A673 (cell line): ENCODE results near the gene MLC1. TPM values are rescaled to one million over a fixed set of nuclear protein-coding genes. Genes with fewer than 3 reads are reported as not detected.

Experiments used
- BruUV-seq: library from RNA; stranded (reverse); fragments of 400-500 nt; replicated peaks from 2 replicates; lab custom pipeline; 2021; lab: Mats Ljungman, UMichigan
- CTCF ChIA-PET: fragments of 300-600 bp; sonication (Branson Sonifier 250); formaldehyde crosslinking; loops from one replicate; lab custom pipeline; 2022; ENCODE audit warnings: antibody characterized with exemption; lab: Charles Lee
- POLR2A ChIA-PET: fragments of 300-600 bp; sonication (Branson Sonifier 250); formaldehyde crosslinking; loops from one replicate; lab custom pipeline; 2022; ENCODE audit warnings: antibody characterized with exemption; ENCODE audit not compliant: low non-redundant PET; lab: Charles Lee
- DNase-seq: peaks from one replicate; pipeline ENCODE4 v3.0.0-alpha.2; 2015; ENCODE audit warnings: low spot score
- H3K27ac ChIP-seq: fragments of 200-600 bp; sonication (generic); 2 replicates; pipeline ENCODE4 v1.5.1; 2016; ENCODE audit warnings: mixed run types, low read depth, mild to moderate bottlenecking, mixed read lengths, antibody characterized with exemption, low read length; ENCODE audit not compliant: poor library complexity, severe bottlenecking
- H3K27me3 ChIP-seq: fragments of 200-600 bp; sonication (generic); replicated peaks from 2 replicates; pipeline ENCODE4 v1.6.1; 2017; ENCODE audit warnings: mixed run types, low read depth, mild to moderate bottlenecking, mixed read lengths, antibody characterized with exemption, low read length; ENCODE audit not compliant: insufficient read depth, poor library complexity
- H3K36me3 ChIP-seq: fragments of 200-600 bp; sonication (generic); 2 replicates; pipeline ENCODE4 v1.6.1; 2016; ENCODE audit warnings: mixed run types, mild to moderate bottlenecking, mixed read lengths, antibody characterized with exemption, low read length; ENCODE audit not compliant: insufficient read depth, poor library complexity, severe bottlenecking
- H3K4me1 ChIP-seq: fragments of 200-600 bp; sonication (generic); 2 replicates; pipeline ENCODE4 v1.6.1; 2017; ENCODE audit warnings: mixed run types, mild to moderate bottlenecking, mixed read lengths, antibody characterized with exemption, low read length; ENCODE audit not compliant: insufficient read depth, poor library complexity, severe bottlenecking
- H3K4me3 ChIP-seq: fragments of 200-600 bp; sonication (generic); 2 replicates; pipeline ENCODE4 v1.5.1; 2016; ENCODE audit warnings: low read depth, mixed run types, mild to moderate bottlenecking, mixed read lengths, low read length; ENCODE audit not compliant: poor library complexity, severe bottlenecking
- H3K9me3 ChIP-seq: fragments of 200-600 bp; sonication (generic); 2 replicates; pipeline ENCODE4 v1.6.1; 2016; ENCODE audit warnings: mixed run types, low read depth, mild to moderate bottlenecking, mixed read lengths, antibody characterized with exemption, low read length; ENCODE audit not compliant: poor library complexity, severe bottlenecking
- EZH2 ChIP-seq: fragments of 200-600 bp; sonication (generic); IDR thresholded peaks from 2 replicates; pipeline ENCODE4 v1.6.1; 2017; ENCODE audit warnings: borderline replicate concordance, low read depth, mild to moderate bottlenecking, mixed read lengths, antibody characterized with exemption, low read length; ENCODE audit not compliant: poor library complexity, severe bottlenecking
- intact Hi-C: fragments of 100-400 bp; cut with micrococcal nuclease; formaldehyde crosslinking; loops from one replicate; pipeline ENCODE4 v1.10.0; 2022; ENCODE audit not compliant: unreplicated experiment
- total RNA-seq: library from RNA; stranded (reverse); gene quantifications from 2 replicates; pipeline ENCODE4 v1.2.3, GENCODE V29; 2021
- TF ChIP-seq, protein P1 (sequence below): fragments of 300-800, 200-600 bp; sonication (generic); conservative IDR thresholded peaks from 2 replicates; pipeline ENCODE4 v1.5.1; 2017; ENCODE audit warnings: low read depth, mild to moderate bottlenecking, antibody characterized with exemption, low read length, moderate library complexity, mixed read lengths

Gene MLC1
- total RNA-seq, 1 experiment from 2014 or later, result 0.75 TPM

DNA sequence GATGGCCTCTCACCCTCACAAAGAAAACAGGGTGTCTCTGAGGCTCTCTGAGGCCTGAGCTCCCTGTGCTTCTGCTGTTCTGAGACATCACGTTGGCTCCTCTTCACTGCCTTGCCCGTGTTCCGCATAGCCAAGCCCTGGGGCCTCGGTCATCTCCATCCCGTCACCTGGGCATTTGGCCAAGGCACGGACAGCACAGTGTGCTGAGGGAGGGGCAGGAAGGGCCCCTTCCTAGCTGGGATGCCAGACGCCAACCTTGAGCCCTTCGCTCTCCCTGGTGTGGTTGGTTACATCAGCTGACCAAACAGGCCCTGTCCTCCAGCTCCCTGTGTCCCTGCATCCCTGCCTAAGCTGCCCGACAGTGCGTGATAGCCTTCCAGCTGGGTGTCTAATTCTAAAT, 30.5 kb upstream of the MLC1 start:
- Histone ChIP-seq H3K27ac (no peak overlapping the region), H3K27me3 (no peaks in the 10 kb centered on the region), H3K4me1 (no peaks in the 10 kb centered on the region), H3K4me3 (no peak overlapping the region), H3K9me3 (no peaks in the 10 kb centered on the region), H3K36me3 (no peaks in the 10 kb centered on the region)
- intact Hi-C loops, result no loop called here
- CTCF ChIA-PET, result no interaction called here
- POLR2A ChIA-PET, result no interaction called here
- DNase-seq, result no peak
- no TSS peak for BruUV-seq
- TF ChIP-seq, protein P1, sequence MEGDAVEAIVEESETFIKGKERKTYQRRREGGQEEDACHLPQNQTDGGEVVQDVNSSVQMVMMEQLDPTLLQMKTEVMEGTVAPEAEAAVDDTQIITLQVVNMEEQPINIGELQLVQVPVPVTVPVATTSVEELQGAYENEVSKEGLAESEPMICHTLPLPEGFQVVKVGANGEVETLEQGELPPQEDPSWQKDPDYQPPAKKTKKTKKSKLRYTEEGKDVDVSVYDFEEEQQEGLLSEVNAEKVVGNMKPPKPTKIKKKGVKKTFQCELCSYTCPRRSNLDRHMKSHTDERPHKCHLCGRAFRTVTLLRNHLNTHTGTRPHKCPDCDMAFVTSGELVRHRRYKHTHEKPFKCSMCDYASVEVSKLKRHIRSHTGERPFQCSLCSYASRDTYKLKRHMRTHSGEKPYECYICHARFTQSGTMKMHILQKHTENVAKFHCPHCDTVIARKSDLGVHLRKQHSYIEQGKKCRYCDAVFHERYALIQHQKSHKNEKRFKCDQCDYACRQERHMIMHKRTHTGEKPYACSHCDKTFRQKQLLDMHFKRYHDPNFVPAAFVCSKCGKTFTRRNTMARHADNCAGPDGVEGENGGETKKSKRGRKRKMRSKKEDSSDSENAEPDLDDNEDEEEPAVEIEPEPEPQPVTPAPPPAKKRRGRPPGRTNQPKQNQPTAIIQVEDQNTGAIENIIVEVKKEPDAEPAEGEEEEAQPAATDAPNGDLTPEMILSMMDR, result no peak
- TF ChIP-seq EZH2, result no peak

DNA sequence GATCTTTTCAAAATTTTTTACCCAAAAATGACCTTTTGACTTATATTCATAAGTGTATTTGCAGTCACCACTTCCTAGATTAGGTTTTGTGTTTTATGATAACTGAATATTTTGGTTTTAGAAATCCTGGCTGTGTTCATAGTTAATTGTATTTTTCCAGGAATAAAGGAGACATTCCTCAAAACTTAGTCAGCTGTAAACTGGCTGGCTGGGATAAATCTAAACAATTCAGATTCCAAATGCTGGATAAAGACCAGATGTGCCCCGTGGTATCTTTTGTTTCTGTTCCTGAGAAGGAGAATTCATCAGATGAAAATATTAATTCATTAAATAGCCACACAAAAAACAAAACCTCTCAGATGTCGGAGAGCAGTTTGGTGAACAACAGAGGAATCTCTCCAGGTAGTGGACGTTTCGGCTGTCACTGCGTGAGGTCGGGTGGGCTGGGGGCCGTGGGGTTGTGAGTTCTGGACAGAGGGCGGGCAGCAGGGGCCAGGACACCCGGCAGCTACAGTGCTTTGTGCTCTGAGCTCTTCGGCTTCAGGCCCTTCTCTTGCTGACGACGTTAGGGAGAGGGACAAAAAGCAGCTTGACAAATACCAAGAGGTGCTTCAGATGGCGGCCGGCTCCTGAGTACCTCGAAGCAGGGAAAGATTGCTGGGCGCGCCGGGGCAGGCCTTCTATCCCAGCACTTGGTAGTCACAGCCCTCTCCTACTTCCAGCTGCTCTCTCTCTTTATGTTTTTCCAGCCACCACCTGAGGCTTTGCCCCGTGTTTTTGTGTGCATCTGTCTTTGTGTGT, 29.2 kb upstream of the MLC1 start:
- POLR2A ChIA-PET, result no interaction called here
- BruUV-seq, result no TSS peak
- CTCF ChIA-PET, result no interaction called here
- TF ChIP-seq, protein P1, result no peak
- no peak for TF ChIP-seq EZH2
- H3K36me3 ChIP-seq, result no peaks in the 10 kb centered on the region
- H3K27me3 ChIP-seq, result no peaks in the 10 kb centered on the region
- H3K9me3 ChIP-seq, result no peaks in the 10 kb centered on the region
- no peak for DNase-seq
- H3K4me1 ChIP-seq, result no peaks in the 10 kb centered on the region
- no peak overlapping the region for H3K4me3 ChIP-seq
- no peak overlapping the region for H3K27ac ChIP-seq
- intact Hi-C loops, result no loop called here

DNA sequence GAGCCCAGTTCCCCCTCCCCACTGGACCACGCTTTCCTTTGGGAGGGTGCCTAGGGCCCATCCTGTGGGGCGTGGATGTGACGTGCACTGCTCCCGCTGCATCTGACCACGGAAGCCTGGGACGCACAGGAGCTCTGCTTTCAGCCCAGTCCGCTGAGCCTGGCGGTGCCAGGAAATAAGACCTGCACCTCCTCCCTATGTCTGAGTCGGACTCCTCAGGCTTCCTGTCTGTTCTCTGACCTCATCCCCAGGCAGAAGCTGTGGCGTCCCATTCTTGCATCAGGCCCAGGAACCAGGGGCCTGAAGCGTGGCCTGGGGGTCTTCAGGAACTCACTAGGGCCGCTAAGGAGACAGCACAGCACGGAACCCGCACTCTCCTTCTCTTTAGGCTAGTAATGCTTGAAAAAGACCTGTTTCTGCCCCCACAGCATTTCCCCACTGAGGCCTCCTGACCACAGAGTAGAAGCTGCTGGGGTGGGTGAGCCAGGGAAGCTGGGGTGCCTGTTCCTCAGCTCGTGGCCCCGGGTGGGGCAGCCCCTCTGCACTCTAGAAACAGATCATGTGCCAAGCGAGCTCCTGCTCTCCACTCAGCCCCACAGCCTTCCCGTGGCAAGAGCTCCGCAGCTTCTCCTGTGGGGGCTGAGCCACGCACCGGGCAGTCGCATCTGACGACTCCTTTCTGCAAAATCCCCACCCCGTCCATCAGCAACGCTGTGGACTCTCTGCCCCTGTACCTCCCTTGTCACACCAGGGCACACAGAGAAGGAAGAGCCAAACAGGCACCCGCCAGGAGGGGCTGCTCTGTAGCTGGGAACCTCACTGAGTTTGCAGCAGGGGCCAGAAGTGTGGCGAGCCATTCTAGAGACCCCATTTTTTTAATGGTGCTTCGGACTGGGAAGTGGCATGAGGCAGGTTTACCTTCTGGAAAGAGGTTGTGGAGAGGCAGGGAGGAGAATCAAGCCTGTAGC, 27.2 kb upstream of the MLC1 start:
- no peak overlapping the region for H3K27ac ChIP-seq
- ChIA-PET POLR2A (no interaction called here), CTCF (no interaction called here)
- DNase-seq, result no peak
- no peaks in the 10 kb centered on the region for H3K27me3 ChIP-seq
- TF ChIP-seq, protein P1, result no peak
- TF ChIP-seq EZH2, result no peak
- H3K4me1 ChIP-seq, result no peaks in the 10 kb centered on the region
- H3K4me3 ChIP-seq, result no peak overlapping the region
- no peaks in the 10 kb centered on the region for H3K9me3 ChIP-seq
- intact Hi-C loops, result no loop called here
- no TSS peak for BruUV-seq
- no peaks in the 10 kb centered on the region for H3K36me3 ChIP-seq
